Sigmoid colon (tissue), 4 donors: ENCODE data around the gene DACH1.

Experiments used
- CTCF ChIP-seq, 4 experiments: fragments of 450-650 bp in 3 of 4; fragments of 200-600 bp in 1 of 4; IDR thresholded peaks; one replicate each; pipeline ENCODE4 v1.5.1; 2016 to 2019; ENCODE audit warnings: antibody characterized with exemption in 4 of 4, mild to moderate bottlenecking in 3 of 4, moderate library complexity in 2 of 4
- EP300 ChIP-seq, 4 donors: sonication (generic); formaldehyde crosslinking; IDR thresholded peaks; one replicate each; pipeline ENCODE4 v1.6.1; 2017; ENCODE audit warnings: antibody characterized with exemption in 4 of 4
- POLR2A ChIP-seq, 2 donors: fragments of 450-650 bp; IDR thresholded peaks; one replicate each; pipeline ENCODE4 v1.6.1; 2016; ENCODE audit warnings: antibody characterized with exemption in 2 of 2, mild to moderate bottlenecking in 2 of 2, moderate library complexity in 2 of 2
- POLR2AphosphoS5 ChIP-seq, 4 donors: sonication (generic); formaldehyde crosslinking; IDR thresholded peaks; one replicate each; pipeline ENCODE4 v1.6.1; 2017; ENCODE audit warnings: antibody characterized with exemption in 4 of 4

- TF ChIP-seq CTCF (IDR thresholded peaks at IDR 0.05) (no peak), POLR2AphosphoS5 (IDR thresholded peaks at IDR 0.05) (no peak), POLR2A (IDR thresholded peaks at IDR 0.05) (no peak), EP300 (IDR thresholded peaks at IDR 0.05) (no peak)
Measured at GRCh38 chr13:71798707-71799106, 68.3 kb downstream of the DACH1 start.
